GM21576 (cell line): ENCODE data around the gene CDHR3.
A peak's percentile ranks its signal among the peaks of the same experiment; 100 is the strongest.
"Not testable (repeated sequence)": the region's sequence is repeated elsewhere in the genome, so short reads cannot be mapped to it uniquely, and the experiment has no call there.

Source experiments
- ATAC-seq: cut with Tn5 transposase; IDR thresholded peaks from one replicate; pipeline ENCODE4 v1.9.1; 2021; ENCODE audit warnings: mild to moderate bottlenecking, moderate library complexity; ENCODE audit not compliant: unreplicated experiment

Gene CDHR3

GRCh38 chr7:105996860-105997737, 34.0 kb downstream of the CDHR3 start:
- no peak for ATAC-seq

- no peak for ATAC-seq
Measured at GRCh38 chr7:105999256-105999655, 36.2 kb downstream of the CDHR3 start.

- no peak for ATAC-seq
Measured at GRCh38 chr7:106001196-106001595, 38.1 kb downstream of the CDHR3 start.

GRCh38 chr7:106001886-106002285, 38.8 kb downstream of the CDHR3 start:
- ATAC-seq = no peak

GRCh38 chr7:106003525-106004064, 40.5 kb downstream of the CDHR3 start:
- ATAC-seq = no peak

- ATAC-seq = no peak
Measured at GRCh38 chr7:106006906-106007305, 43.8 kb downstream of the CDHR3 start.

GRCh38 chr7:106007796-106008195, 44.7 kb downstream of the CDHR3 start:
- ATAC-seq = not testable (repeated sequence)

- ATAC-seq = peak; percentile 44
Measured at GRCh38 chr7:106009503-106010226, 46.6 kb downstream of the CDHR3 start.

- ATAC-seq = no peak
Measured at GRCh38 chr7:106010331-106010730, 47.3 kb downstream of the CDHR3 start.

GRCh38 chr7:106010866-106011265, 47.8 kb downstream of the CDHR3 start:
- no peak for ATAC-seq

GRCh38 chr7:106012184-106012583, 49.1 kb downstream of the CDHR3 start:
- ATAC-seq = no peak

GRCh38 chr7:106012935-106013439, 49.9 kb downstream of the CDHR3 start:
- no peak for ATAC-seq

GRCh38 chr7:106015381-106016218, 52.5 kb downstream of the CDHR3 start:
- no peak for ATAC-seq

- ATAC-seq = no peak
Measured at GRCh38 chr7:106016331-106016730, 53.3 kb downstream of the CDHR3 start.

GRCh38 chr7:106017657-106018056, 54.6 kb downstream of the CDHR3 start:
- no peak for ATAC-seq

GRCh38 chr7:106018566-106019469, 55.8 kb downstream of the CDHR3 start:
- no peak for ATAC-seq

GRCh38 chr7:106019470-106019820, 56.4 kb downstream of the CDHR3 start:
- ATAC-seq = no peak

GRCh38 chr7:106021151-106022067, 58.3 kb downstream of the CDHR3 start:
- ATAC-seq = no peak
